GM10248 (cell line): Measurements from ENCODE around the gene SMPD3.

Experiments
- CTCF ChIA-PET: fragments of 300-600 bp; sonication (Branson Sonifier 250); formaldehyde crosslinking; extraction: SDS; loops from one replicate; lab custom pipeline; 2021; ENCODE audit warnings: antibody characterized with exemption; lab: Yijun Ruan, JAX
- POLR2A ChIA-PET: fragments of 350-650 bp; sonication (Branson Sonifier 250); formaldehyde crosslinking; extraction: SDS; loops from one replicate; lab custom pipeline; 2020; ENCODE audit warnings: antibody characterized with exemption; lab: Yijun Ruan, JAX
- DNase-seq: peaks from one replicate; pipeline ENCODE4 v3.0.0; 2012; ENCODE audit errors: extremely low spot score
- CTCF ChIP-seq: IDR thresholded peaks from 2 replicates; pipeline ENCODE4 v1.5.1; 2012; ENCODE audit warnings: mild to moderate bottlenecking, low read depth; ENCODE audit errors: extremely low read depth, missing control alignments, control extremely low read depth

The SMPD3 gene

GRCh38 chr16:68403704-68404103, 44.6 kb downstream of the SMPD3 start:
- no peak for DNase-seq
- TF ChIP-seq CTCF: no peak
- ChIA-PET POLR2A (no interaction called here), CTCF (interaction anchor here (0.6 kb wide), 1 partner anchor 9 kb away, joined by 3 read pairs; no protein-coding TSS in a partner anchor)

DNA sequence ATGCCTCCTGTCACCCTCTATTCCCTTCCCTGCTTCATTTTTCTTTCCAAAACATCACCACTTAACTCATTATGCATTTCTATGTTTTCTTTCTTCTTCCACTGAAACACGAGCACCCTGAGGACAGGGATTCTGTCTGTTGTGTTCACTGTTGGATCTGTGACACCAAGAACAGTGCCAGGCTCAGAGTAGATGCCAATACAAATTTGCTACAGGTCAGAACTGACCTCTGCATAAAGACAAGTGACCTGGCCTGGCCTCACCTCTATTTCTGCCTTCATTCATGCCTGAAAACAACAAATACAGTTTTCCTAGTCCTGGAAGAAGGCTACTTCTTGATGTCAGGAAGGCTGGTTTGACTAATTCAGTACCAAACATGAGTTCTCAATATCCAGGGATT, 45.1 kb downstream of the SMPD3 start:
- ChIA-PET CTCF (no interaction called here), POLR2A (interaction anchor here (0.7 kb wide), 1 partner anchor 969 kb away, joined by 3 read pairs; no protein-coding TSS in a partner anchor)
- DNase-seq: no peak
- no peak for TF ChIP-seq CTCF

DNA sequence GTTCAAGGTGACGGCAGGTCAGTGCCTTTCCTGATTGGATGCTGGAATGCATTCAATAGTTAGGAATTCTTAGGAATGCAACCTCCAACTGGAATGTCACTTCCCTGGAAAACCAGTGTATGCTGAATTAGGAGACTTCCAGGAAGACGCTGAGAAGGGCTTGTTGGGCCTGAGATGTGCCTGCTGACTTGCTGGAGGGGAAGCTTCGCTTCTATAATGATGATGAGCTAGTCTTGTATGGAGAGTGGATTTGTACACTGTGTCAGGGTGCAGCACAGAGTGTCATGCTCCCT, 45.6 kb downstream of the SMPD3 start:
- TF ChIP-seq CTCF: no peak
- CTCF ChIA-PET: no interaction called here
- DNase-seq: no peak
- POLR2A ChIA-PET: interaction anchor here (0.7 kb wide), 1 partner anchor 970 kb away, joined by 3 read pairs; no protein-coding TSS in a partner anchor

- POLR2A ChIA-PET: interaction anchor here (0.7 kb wide), 1 partner anchor 970 kb away, joined by 3 read pairs; no protein-coding TSS in a partner anchor
- CTCF ChIA-PET: no interaction called here
- DNase-seq: no peak
- TF ChIP-seq CTCF: no peak
These were observed 46.2 kb downstream of the SMPD3 start for GRCh38 chr16:68401871-68402747.

DNA sequence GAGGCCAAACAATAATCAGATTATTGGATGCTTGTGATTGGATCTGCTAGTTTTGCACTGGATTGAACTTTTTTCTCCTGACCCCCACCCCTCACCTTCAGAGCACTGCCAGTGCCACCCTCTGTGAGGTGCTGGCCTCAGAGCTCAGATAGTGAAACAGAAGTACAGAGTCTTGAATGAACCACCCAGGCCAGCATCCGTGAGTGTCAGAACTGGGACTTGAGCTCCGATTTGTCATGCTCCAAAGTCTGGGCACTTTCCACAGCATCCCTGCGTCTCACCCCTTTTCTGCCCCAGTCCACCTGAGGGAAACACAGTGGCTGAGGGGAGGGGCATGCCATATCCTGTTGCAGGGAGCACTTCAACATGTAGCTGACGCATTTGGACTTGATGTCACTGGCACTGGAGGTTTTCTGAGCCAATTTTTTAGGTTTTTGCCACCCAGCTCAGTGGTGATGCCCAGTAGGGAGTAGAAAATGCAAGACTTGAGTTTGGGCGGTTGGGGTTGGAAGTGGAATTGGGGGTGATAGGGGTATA, 47.3 kb downstream of the SMPD3 start:
- DNase-seq: no peak
- POLR2A ChIA-PET: no interaction called here
- TF ChIP-seq CTCF: no peak
- CTCF ChIA-PET: interaction anchor here (2.2 kb wide), 1 partner anchor 110 kb away, joined by 6 read pairs; no protein-coding TSS in a partner anchor

DNA sequence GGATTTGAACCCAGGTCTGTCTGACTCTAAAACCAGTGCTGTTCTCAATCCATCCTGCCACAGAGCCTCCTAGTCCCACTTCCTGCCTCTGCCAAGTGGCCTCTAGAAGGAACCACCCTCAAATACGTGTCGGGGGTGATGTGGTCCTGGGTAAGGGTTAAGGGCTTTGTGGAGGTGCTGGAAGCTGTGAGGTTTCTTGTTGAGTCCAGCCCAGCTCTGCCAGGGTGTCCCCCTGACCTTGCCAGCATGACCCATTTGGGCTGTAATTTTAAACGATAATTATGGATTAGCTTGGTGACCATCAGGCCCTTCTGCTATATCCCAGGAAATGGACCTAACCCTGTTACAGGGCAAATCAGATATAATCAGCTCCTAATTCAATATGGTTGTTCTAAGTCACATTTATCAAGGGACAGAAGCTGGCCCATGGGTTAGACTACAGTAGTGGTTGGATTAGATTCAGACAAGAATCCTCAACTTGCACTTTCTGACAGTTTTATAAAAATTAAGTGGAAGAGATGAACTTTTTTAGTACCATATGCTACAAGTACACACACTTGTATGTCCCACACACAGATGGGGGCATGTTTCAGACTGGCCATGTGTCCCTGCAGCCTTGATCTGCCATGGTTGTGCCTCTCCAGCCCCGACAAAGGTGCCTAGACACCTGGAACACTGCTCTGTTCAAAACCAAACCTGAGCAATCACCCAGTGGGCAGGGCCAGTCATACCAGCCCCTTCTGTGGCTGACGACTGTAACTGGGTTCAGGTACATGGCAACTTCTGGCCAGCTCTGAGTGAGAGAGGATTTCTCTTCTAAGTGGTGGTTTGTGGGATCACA, 48.0 kb downstream of the SMPD3 start:
- DNase-seq: no peak
- ChIA-PET CTCF (interaction anchor here (1.0 to 2.2 kb wide), 3 partner anchors 17 to 138 kb away, joined by 3 to 6 read pairs (median 4); no protein-coding TSS in a partner anchor), POLR2A (no interaction called here)
- TF ChIP-seq CTCF: no peak
